HG03097 (cell line): Measurements from ENCODE around the gene POLE.

ENCODE experiments used
- ATAC-seq: cut with Tn5 transposase; IDR thresholded peaks from one replicate; pipeline ENCODE4 v1.9.1; 2021; ENCODE audit not compliant: unreplicated experiment, low FRiP score

POLE gene

GRCh38 chr12:132633398-132633797 is 53.7 kb downstream of the POLE start:
- no peak for ATAC-seq

- ATAC-seq: no peak
These were observed 54.5 kb downstream of the POLE start for GRCh38 chr12:132632521-132633228.

GRCh38 chr12:132631666-132632065 is 55.5 kb downstream of the POLE start:
- ATAC-seq: no peak

- no peak for ATAC-seq
These were observed 56.5 kb downstream of the POLE start for GRCh38 chr12:132630672-132631071.

GRCh38 chr12:132629330-132629729 is 57.8 kb downstream of the POLE start:
- ATAC-seq: no peak

- no peak for ATAC-seq
These were observed 61.3 kb downstream of the POLE start for GRCh38 chr12:132625731-132626430.

- no peak for ATAC-seq
These were observed 62.1 kb downstream of the POLE start for GRCh38 chr12:132624910-132625630.

GRCh38 chr12:132624186-132624855 is 62.8 kb downstream of the POLE start:
- no peak for ATAC-seq

- ATAC-seq: no peak
These were observed 63.9 kb downstream of the POLE start for GRCh38 chr12:132623072-132623869.

- ATAC-seq: no peak
These were observed 64.6 kb downstream of the POLE start for GRCh38 chr12:132622437-132623071.

GRCh38 chr12:132621657-132622435 is 65.3 kb downstream of the POLE start:
- no peak for ATAC-seq

- ATAC-seq: no peak
These were observed 66.1 kb downstream of the POLE start for GRCh38 chr12:132620899-132621656.

- ATAC-seq: no peak
These were observed 66.8 kb downstream of the POLE start for GRCh38 chr12:132620113-132620898.

GRCh38 chr12:132619386-132620112 is 67.6 kb downstream of the POLE start:
- ATAC-seq: no peak

GRCh38 chr12:132619071-132619385 is 68.1 kb downstream of the POLE start:
- no peak for ATAC-seq

- ATAC-seq: no peak
These were observed 68.5 kb downstream of the POLE start, which contains the start of gene P2RX2 for GRCh38 chr12:132618683-132619043. Gene P2RX2 (plus strand): TSS chr12:132618776. CDS start chr12:132618817, 41 bp downstream.
